GM12865 (cell line): ENCODE data around the gene CAPN15.

Source experiments
- DNase-seq: peaks from one replicate; pipeline ENCODE4 v3.0.0; 2010; ENCODE audit warnings: low read depth
- H3K4me3 ChIP-seq: 2 replicates; pipeline ENCODE4 v1.5.1; 2011; ENCODE audit warnings: mild to moderate bottlenecking, low read depth, low read length, control low read depth
- TF ChIP-seq, protein P1 (sequence below): IDR thresholded peaks from 2 replicates; pipeline ENCODE4 v1.5.1; 2011; ENCODE audit warnings: low read length, control low read depth, low read depth, inconsistent platforms; ENCODE audit not compliant: insufficient read depth; ENCODE audit errors: missing control alignments

The CAPN15 gene

DNA sequence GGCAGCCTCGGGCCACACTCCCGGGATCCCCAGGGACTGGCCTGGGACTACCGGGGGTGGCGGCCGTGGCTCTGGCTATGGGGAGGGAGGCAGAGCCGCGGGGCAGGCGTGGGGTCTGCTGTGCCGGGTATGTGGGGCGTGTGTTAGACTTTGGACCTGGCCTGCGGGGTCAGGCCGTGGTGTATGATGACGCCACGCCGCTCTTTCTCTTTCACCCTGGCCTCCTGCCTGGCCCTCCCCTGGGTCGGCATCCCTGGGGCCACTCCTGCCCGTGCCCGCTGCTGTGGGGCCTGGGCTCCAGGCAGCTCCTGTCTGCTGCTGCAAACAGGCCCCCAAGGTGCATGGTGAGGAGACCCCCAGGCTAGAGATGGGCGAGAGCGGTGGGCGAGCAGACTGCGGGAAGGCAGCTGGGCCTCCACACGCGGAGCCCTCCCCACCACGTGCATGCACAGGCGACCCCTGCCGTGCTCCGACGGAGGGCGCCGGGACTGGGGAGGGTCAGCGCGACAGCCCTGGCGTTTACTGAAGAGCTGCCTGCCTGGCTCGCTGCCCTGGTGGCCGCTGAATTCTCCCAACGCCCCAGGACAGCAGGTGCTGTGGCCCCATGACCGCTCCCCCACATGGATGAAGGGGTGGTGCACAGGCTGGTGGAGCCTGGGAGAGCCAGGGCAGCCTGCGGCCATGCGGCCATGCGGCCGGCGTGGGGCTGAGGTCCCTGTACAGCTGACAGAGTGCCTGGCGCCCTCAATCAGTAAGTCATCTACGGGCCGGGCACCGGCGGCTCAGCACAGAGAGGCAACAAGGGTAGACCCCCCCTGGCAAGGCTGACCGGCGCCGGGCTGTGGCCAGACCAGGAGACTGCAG is 16.0 kb downstream of the CAPN15 start:
- no peak for DNase-seq
- TF ChIP-seq, protein P1, sequence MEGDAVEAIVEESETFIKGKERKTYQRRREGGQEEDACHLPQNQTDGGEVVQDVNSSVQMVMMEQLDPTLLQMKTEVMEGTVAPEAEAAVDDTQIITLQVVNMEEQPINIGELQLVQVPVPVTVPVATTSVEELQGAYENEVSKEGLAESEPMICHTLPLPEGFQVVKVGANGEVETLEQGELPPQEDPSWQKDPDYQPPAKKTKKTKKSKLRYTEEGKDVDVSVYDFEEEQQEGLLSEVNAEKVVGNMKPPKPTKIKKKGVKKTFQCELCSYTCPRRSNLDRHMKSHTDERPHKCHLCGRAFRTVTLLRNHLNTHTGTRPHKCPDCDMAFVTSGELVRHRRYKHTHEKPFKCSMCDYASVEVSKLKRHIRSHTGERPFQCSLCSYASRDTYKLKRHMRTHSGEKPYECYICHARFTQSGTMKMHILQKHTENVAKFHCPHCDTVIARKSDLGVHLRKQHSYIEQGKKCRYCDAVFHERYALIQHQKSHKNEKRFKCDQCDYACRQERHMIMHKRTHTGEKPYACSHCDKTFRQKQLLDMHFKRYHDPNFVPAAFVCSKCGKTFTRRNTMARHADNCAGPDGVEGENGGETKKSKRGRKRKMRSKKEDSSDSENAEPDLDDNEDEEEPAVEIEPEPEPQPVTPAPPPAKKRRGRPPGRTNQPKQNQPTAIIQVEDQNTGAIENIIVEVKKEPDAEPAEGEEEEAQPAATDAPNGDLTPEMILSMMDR: no peak
- no peak overlapping the region for H3K4me3 ChIP-seq

DNA sequence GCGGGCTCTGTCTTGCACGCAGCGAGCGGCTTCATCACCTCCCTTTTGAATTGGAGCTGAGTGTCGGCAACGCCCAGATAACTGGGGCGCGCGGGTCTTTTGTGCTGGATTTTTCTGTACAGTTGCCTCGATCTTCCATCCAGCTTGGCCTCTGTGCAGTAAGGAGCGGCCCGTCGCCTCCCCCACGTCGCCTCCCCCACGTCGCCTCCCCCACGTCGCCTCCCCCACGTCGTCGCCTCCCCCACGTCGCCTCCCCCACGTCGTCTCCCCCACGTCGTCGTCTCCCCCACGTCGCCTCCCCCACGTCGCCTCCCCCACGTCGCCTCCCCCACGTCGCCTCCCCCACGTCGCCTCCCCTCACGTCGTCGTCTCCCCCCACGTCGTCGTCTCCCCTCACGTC is 17.0 kb downstream of the CAPN15 start:
- no peak overlapping the region for H3K4me3 ChIP-seq
- no peak for DNase-seq
- TF ChIP-seq, protein P1: no peak

DNA sequence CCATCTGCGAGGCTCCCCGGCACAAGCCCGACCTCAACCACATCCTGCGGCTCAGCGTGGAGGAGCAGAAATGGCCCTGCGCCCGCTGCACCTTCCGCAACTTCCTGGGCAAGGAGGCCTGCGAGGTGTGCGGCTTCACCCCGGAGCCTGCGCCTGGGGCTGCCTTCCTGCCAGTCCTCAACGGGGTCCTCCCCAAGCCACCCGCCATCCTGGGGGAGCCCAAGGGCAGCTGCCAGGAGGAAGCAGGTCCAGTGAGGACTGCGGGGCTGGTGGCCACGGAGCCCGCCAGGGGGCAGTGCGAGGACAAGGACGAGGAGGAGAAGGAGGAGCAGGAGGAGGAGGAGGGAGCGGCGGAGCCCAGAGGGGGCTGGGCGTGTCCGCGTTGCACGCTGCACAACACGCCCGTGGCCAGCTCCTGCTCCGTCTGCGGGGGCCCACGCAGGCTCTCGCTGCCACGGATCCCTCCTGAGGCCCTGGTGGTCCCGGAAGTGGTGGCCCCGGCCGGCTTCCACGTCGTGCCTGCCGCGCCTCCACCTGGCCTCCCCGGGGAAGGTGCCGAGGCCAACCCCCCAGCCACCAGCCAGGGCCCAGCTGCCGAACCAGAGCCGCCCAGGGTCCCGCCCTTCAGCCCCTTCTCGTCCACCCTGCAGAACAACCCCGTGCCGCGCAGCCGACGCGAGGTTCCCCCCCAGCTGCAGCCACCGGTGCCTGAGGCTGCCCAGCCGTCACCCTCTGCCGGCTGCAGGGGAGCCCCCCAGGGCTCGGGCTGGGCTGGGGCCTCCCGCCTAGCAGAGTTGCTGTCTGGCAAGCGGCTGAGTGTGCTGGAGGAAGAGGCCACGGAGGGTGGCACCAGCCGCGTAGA is 19.6 kb downstream of the CAPN15 start:
- no peak overlapping the region for H3K4me3 ChIP-seq
- DNase-seq: no peak
- TF ChIP-seq, protein P1: no peak

DNA sequence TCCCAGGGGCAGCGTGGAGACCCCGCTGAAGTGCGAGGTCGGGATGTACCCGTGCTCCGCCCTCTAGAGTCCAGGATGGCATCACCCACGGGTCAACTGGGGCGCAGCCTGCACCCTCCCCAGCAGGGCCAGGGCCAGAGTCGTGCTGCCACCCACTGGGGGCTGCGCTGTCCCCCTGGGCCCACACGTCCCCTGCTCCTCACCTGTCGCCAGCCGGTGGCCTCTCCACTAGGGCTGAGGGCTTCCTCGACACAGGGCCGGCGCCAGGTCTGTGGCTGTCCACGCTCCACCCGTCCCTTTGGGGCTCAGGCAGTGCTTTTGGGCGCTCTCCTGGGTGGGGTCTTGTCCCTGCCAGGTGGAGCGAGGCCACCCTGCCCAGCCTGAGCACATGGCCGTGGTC is 21.1 kb downstream of the CAPN15 start:
- TF ChIP-seq, protein P1: no peak
- H3K4me3 ChIP-seq: no peak overlapping the region
- DNase-seq: no peak

DNA sequence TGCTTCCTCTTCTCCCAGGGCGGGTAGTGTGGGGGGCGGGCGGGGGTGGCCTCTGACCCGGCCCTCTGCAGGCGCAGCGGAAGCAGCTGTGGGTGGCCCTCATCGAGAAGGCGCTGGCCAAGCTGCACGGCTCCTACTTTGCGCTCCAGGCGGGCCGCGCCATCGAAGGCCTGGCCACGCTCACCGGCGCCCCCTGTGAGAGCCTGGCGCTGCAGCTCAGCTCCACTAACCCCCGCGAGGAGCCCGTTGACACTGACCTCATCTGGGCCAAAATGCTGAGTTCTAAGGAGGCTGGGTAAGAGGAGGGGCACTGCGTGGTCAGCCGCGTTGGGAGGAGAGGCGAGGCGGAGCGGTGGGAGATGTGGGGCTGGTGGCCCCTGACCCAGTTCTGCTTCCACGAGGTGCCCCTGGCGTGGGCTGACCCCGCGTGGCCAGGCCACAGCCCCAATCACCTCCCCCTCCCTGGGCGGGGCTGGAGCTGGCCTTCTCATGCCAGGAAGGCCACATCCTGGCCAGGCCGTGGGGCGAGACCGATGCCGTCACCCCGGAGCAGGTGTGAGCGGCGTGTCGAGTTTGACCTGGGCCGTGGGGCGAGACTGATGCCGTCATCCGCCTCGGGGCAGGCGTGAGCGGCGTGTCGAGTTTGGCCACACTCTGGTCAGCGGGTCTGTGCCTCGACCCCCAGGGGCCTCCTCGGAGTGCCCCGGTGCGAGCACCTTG is 22.2 kb downstream of the CAPN15 start:
- no peak for DNase-seq
- TF ChIP-seq, protein P1: no peak
- no peak overlapping the region for H3K4me3 ChIP-seq

DNA sequence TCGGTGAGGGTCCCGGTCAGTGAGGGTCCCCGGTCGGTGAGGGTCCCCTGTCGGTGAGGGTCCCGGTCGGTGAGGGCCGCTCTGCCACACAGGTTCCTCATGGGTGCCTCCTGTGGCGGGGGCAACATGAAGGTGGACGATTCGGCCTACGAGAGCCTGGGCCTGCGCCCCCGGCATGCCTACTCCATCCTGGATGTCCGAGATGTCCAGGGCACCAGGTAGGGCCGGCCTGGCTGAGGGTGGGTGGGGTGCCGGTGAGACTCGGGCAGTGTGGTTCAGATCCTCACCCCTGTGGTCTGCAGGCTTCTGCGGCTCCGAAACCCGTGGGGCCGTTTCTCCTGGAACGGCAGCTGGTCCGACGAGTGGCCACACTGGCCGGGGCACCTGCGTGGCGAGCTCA is 23.7 kb downstream of the CAPN15 start:
- TF ChIP-seq, protein P1: no peak
- H3K4me3 ChIP-seq: no peak overlapping the region
- no peak for DNase-seq
